GM13976 (cell line): ENCODE data around the gene GLIS1.

Experiments used
- DNase-seq: peaks from one replicate; pipeline ENCODE4 v3.0.0; 2012; ENCODE audit warnings: low spot score
- in situ Hi-C: fragments of 300-500 bp; cut with MboI; formaldehyde crosslinking; loops from one replicate; pipeline ENCODE4 v1.12.0; 2022; ENCODE audit warnings: low sequenced_read_pairs, mixed read lengths, inconsistent platforms; ENCODE audit not compliant: unreplicated experiment
- TF ChIP-seq, protein P1 (sequence below): IDR thresholded peaks from 2 replicates; pipeline ENCODE4 v1.5.1; 2012; ENCODE audit warnings: borderline replicate concordance, mild to moderate bottlenecking; ENCODE audit not compliant: insufficient read depth; ENCODE audit errors: extremely low read depth, missing control alignments, control extremely low read depth

The GLIS1 gene

DNA sequence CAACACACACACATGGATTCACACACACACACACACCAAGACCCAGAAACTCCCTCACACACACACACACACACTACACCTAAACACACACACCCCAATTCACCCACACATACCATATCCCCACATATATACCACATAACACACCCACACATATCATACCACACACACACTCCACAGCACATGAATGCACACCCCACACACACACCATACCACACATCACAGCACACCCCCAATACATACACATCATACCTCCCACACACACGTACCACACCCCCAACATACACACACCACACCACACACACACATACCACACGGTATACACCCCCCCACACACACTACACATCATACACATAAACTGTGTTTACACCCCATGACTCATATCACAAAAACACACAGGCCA is 199.7 kb downstream of the GLIS1 start:
- TF ChIP-seq, protein P1, sequence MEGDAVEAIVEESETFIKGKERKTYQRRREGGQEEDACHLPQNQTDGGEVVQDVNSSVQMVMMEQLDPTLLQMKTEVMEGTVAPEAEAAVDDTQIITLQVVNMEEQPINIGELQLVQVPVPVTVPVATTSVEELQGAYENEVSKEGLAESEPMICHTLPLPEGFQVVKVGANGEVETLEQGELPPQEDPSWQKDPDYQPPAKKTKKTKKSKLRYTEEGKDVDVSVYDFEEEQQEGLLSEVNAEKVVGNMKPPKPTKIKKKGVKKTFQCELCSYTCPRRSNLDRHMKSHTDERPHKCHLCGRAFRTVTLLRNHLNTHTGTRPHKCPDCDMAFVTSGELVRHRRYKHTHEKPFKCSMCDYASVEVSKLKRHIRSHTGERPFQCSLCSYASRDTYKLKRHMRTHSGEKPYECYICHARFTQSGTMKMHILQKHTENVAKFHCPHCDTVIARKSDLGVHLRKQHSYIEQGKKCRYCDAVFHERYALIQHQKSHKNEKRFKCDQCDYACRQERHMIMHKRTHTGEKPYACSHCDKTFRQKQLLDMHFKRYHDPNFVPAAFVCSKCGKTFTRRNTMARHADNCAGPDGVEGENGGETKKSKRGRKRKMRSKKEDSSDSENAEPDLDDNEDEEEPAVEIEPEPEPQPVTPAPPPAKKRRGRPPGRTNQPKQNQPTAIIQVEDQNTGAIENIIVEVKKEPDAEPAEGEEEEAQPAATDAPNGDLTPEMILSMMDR = no peak
- in situ Hi-C loops = no loop called here
- DNase-seq = no peak

- DNase-seq = no peak
- in situ Hi-C loops = no loop called here
These were observed 202.4 kb downstream of the GLIS1 start for GRCh38 chr1:53536606-53537005.

DNA sequence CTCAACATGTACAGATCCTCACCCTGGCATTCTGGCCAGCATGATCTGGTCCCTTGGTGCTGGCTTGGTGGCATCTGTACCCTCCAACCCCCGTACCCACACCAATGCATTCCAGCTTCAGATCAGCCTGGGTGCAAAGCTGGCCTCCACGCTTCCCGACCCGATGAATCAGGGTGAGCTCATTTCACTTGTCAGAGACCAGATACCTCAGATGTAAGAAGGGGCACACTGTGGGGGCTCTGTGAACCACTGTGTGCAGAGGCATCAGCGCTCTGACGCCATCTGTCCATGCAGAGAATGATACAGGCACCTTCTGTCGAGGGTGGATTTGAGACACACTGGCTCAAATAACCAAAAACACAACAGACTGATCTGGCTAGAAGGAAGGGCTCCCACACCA is 203.1 kb downstream of the GLIS1 start:
- in situ Hi-C loops = no loop called here
- TF ChIP-seq, protein P1 = no peak
- no peak for DNase-seq

More at GRCh38 chr1:53536606-53537005, 202.4 kb downstream of the GLIS1 start:
- TF ChIP-seq, protein P1 = no peak

DNA sequence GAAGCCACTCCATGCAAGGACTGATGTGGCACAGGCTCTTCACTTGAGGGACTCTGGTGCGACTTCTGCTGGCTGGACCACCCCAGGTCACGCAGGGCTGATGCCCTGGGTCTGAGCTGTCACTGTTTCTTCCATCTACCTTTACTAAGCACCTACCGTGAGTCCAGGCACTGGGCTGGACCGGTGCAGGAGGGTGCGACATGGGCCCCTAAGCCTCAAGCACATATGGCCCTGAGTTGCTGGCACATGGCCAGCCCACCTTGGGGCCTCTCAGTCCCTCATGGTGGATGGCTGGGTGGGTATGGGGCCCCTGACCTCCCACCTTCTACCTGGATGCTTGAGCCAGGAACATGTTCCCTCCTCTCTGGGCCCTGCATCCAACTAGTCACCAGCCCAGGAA is 203.7 kb downstream of the GLIS1 start:
- in situ Hi-C loops = no loop called here
- no peak for DNase-seq
- TF ChIP-seq, protein P1 = no peak

- no peak for DNase-seq
- in situ Hi-C loops = no loop called here
- TF ChIP-seq, protein P1 = no peak
These were observed 206.1 kb downstream of the GLIS1 start for GRCh38 chr1:53532912-53533311.

DNA sequence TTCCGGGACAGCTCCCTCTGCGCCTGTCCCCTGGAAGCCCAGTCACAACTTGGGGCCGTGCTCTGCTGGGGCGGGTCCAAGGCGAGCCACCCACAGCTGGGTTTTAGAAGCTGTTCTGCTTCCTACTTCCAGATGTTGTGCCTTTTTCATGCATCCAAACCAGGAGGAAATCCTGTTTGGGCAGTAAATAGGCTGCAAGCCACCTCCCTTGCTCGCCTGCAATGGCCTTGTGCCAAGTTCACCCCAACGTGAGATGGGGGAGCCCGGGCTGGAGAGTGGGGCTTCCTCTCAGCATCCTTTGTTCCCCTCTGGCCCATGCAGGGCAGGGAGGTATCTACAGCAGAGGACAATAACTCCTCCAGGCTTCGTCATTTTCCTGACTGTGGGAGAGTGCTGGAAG is 206.6 kb downstream of the GLIS1 start:
- TF ChIP-seq, protein P1 = no peak
- no peak for DNase-seq
- in situ Hi-C loops = no loop called here

DNA sequence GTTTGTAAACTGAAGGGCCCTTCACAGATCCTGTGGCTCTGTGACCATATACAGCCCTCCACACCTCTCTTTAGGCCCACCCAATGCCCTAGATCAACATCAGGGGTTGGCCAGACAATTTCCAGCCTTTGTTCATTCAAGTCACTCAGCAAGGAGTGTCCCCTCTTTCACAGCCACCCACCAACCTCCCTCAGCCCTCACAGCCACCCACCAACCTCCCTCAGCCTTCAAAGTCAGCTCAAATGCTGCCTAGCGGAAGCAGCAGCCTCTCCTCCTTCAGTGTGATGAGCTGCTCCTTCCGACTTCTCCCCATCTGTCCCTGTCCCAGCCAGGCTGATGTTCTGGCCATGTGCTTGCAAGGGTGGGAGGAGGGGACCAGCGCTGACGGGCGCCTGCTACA is 208.4 kb downstream of the GLIS1 start:
- DNase-seq = no peak
- in situ Hi-C loops = no loop called here
- TF ChIP-seq, protein P1 = no peak
